Right lung (tissue), 10 donors: Measurements from ENCODE around the gene RILPL1. TPM values are rescaled to one million over a fixed set of nuclear protein-coding genes. Genes with fewer than 3 reads are reported as not detected.
A peak's percentile ranks its signal among the peaks of the same experiment; 100 is the strongest.
"Not testable (repeated sequence)": the region's sequence is repeated elsewhere in the genome, so short reads cannot be mapped to it uniquely, and the experiment has no call there.

Experiments
- DNase-seq, 2 donors: peaks; one replicate each; pipeline ENCODE4 v3.0.0-alpha.2; 2013
- long read RNA-seq, 8 donors: transcript quantifications; one replicate each; lab custom pipeline, GENCODE V29; 2026
- polyA plus RNA-seq, 5 donors: library from polyadenylated mRNA; unstranded; fragments of 120-200 nt; gene quantifications; one replicate each; pipeline versions ENCODE4 v1.2.1 to v1.2.3, GENCODE V29; 2013; ENCODE audit warnings: inconsistent platforms in 1 of 5, low replicate concordance in 1 of 5; ENCODE audit not compliant: insufficient read length in 5 of 5, insufficient read depth in 1 of 5

Gene RILPL1
- 10 to 100 TPM; 15.8 to 26.7 (median 22.6) TPM for polyA plus RNA-seq
- long read RNA-seq, donor 1, transcript RILPL1-204 (1 exons, 3,894 nt): major isoform, 12 of 874 reads
- long read RNA-seq, donor 1, transcript RILPL1-202 (7 exons, 3,932 nt): minor isoform, 6 of 874 reads
- long read RNA-seq, donor 1, partial matches to known transcripts: 856 of 874 reads
- long read RNA-seq, donor 1, other reads (novel, unspliced or antisense): 0 of 874 reads
- long read RNA-seq, donor 2, transcript RILPL1-204 (1 exons, 3,894 nt): minor isoform, 6 of 46 reads
- long read RNA-seq, donor 2, transcript RILPL1-202 (7 exons, 3,932 nt): major isoform, 8 of 46 reads
- long read RNA-seq, donor 2, partial matches to known transcripts: 18 of 46 reads
- long read RNA-seq, donor 2, other reads (novel, unspliced or antisense): 14 of 46 reads
- long read RNA-seq, donor 3, transcript RILPL1-204 (1 exons, 3,894 nt): major isoform, 8 of 11 reads
- long read RNA-seq, donor 3, partial matches to known transcripts: 0 of 11 reads
- long read RNA-seq, donor 3, other reads (novel, unspliced or antisense): 0 of 11 reads
- long read RNA-seq, donor 4, transcript RILPL1-204 (1 exons, 3,894 nt): major isoform, 8 of 9 reads
- long read RNA-seq, donor 4, partial matches to known transcripts: 0 of 9 reads
- long read RNA-seq, donor 4, other reads (novel, unspliced or antisense): 0 of 9 reads
- long read RNA-seq, donor 5, transcript RILPL1-204 (1 exons, 3,894 nt): major isoform, 7 of 13 reads
- long read RNA-seq, donor 5, transcript RILPL1-202 (7 exons, 3,932 nt): minor isoform, 6 of 13 reads
- long read RNA-seq, donor 5, partial matches to known transcripts: 0 of 13 reads
- long read RNA-seq, donor 5, other reads (novel, unspliced or antisense): 0 of 13 reads
- long read RNA-seq, donor 6, transcript RILPL1-204 (1 exons, 3,894 nt): major isoform, 16 of 21 reads
- long read RNA-seq, donor 6, transcript RILPL1-202 (7 exons, 3,932 nt): minor isoform, 5 of 21 reads
- long read RNA-seq, donor 6, partial matches to known transcripts: 0 of 21 reads
- long read RNA-seq, donor 6, other reads (novel, unspliced or antisense): 0 of 21 reads
- long read RNA-seq, donor 7, transcript RILPL1-204 (1 exons, 3,894 nt): major isoform, 5 of 5 reads
- long read RNA-seq, donor 7, partial matches to known transcripts: 0 of 5 reads
- long read RNA-seq, donor 7, other reads (novel, unspliced or antisense): 0 of 5 reads
- long read RNA-seq, donor 8: 0 reads

DNA sequence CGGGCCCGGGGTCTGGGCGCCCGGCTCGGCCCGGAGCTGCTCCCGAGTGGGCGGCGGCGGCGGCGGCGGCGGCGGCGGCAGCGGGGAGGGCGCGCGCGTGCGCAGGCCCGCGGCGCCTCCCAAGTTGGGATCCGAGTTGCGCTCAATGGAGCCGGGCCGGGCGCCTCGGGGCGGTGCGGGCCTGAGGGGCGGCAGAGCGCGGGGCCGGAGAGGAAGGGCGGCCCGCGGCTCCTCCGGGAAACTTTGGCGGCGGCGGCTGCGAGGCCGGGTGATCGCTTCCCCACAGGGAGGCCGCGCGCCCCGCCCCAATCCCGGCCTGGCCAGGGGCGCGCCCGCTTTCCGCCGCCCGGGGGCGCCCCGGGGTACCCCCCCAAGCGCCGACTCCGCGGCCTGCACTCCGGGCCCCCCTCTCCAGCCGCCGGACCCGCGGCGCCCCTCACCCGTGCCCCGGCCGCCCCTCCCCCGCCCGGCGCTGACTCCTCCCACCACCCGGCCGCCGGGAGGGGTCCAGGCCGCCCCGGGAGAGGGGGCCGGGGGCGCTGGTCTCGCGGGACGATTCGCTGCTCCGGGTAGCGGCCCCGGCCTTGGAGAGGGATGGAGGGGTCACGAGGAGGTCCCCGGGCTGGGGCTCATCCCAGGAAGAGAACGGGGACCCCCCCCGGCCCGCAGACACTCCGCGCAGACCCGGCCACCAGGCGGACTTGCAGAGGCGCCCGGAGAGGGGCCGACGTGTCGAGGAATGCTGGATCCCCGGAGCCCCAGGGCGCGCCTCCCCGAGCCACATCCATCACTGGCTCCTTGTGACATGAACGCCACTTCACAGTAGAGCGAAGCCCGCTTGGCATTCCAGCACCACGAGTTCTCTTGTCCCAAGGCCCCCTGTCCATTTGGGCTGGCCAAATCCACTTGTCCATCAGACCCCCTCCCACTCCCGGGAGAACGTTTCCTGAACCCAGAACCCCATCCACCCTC lies at the start of gene RILPL1:
TSS of gene RILPL1 (minus strand) at position 48 of the 972 bp plus-strand sequence. CDS start 237 bp downstream, outside the sequence.
- peak; percentile 48 to 62 for DNase-seq

DNA sequence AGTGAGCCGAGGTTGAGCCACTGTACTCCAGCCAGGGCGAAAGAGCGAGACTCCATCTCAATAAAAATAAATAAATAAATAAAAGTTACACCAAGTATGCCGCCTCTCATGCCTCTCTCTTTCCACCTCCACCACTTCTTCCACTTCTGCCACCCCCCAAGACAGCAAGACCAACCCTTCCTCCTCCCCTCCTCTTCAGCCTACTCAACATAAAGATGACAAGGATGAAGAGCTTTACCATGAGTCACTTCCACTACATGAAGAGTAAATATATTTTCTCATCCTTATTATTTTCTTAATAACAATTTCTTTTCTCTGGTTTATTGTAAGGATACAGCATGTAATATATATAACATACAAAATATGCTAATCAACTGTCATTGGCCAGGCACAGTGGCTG lies 47.3 kb upstream of the RILPL1 start:
- no peak for DNase-seq

- not testable (repeated sequence) for DNase-seq
Measured at GRCh38 chr12:123578829-123579228, 45.3 kb upstream of the RILPL1 start.

- no peak for DNase-seq
Measured at GRCh38 chr12:123578243-123578642, 44.7 kb upstream of the RILPL1 start.

DNA sequence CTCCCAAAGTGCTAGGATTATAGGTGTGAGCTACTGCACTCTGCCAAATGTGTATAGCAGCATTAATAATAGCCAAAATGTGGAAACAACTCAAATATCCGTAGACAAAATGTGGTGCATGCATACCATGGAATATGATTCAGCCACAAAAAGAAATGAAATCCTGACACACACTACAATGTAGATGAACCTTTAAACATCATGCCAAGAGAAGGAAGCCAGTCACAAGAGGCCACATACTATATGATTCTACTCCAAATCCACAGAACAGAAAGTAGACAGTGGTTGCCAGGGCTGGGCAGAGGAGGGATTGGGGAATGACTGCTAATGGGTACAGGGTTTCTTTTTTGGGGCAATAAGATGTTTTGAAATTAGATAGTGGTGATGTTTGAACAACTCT lies 43.1 kb upstream of the RILPL1 start:
- DNase-seq: no peak

- no peak for DNase-seq
Measured at GRCh38 chr12:123573870-123574269, 40.4 kb upstream of the RILPL1 start.

- no peak for DNase-seq
Measured at GRCh38 chr12:123572391-123572790, 38.9 kb upstream of the RILPL1 start.

DNA sequence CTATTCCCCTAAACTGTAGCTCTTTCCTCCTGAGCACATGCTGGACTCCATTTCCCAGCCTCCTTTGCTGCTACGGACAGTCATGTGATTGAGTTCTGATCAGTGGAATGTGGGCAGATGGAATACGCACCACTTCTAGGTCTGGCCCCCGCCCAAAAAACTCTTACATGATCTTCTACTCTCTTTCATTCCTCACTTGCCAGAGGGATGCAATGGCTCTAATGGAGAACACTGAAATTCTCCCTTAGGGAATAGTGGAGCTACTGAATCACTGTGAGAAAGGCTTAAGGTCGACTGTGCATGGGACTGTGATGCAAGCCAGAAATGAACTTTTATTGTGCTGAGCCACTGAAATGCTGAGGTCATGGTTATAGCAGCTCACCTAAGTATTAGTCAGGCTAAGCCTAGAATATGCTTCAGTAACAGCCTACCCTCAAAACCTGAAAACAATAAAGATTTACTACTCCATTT lies 37.9 kb upstream of the RILPL1 start:
- peak in 1 of 2 donors; percentile 10 for DNase-seq

GRCh38 chr12:123559468-123559867 lies 25.9 kb upstream of the RILPL1 start:
- no peak for DNase-seq

DNA sequence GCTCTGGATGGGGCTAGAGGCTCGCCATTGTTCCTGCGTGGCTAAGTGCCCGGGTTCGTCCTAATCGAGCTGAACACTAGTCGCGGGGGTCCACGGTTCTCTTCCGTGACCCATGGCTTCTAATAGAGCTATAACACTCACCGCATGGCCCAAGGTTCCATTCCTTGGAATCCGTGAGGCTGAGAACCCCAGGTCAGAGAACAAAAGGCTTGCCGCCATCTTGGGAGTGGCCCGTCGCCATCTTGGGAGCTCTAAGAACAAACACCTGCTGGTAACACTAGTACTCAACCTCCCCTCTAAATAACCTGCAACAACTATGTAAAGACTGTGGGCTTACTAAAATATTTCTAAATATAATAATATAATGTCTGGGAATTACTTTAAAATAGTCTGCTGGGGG lies 25.0 kb upstream of the RILPL1 start:
- DNase-seq: not testable (repeated sequence)

GRCh38 chr12:123554843-123555242 lies 21.3 kb upstream of the RILPL1 start:
- not testable (repeated sequence) for DNase-seq

DNA sequence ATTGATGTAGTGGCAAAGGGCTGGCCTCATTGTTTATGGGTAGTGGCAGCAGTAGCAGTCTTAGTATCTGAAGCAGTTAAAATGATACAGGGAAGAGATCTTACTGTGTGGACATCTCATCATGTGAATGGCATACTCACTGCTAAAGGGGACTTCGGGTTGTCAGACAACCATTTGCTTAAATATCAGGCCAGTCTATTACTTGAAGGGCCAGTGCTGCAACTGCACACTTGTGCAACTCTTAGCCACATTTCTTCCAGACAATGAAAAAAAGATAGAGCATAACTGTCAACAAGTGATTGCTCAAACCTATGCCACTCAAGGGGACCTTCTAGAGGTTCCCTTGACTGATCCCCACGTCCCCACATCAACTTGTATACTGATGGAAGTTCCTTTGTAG lies 20.6 kb upstream of the RILPL1 start:
- not testable (repeated sequence) for DNase-seq

DNA sequence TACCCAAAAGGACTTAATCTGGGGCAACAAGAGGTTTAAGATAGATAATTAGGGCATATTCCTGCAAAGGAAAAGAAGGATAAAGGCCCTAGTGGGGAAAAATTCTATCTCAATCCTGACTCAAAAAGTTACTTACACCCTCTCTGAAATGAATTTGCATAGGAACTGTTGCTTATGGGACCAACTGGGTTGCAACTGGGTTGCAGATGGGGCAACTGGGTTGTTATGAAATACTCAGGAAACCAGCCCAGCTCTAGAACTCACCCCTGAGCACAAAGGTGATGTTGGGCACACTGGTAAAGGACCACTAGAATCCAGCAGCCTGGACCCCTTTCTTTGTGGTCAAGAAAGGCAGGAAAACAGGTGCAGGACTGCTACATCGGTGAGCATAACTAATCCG lies 17.2 kb upstream of the RILPL1 start:
- DNase-seq: no peak

- no peak for DNase-seq
Measured at GRCh38 chr12:123548107-123548506, 14.6 kb upstream of the RILPL1 start.

DNA sequence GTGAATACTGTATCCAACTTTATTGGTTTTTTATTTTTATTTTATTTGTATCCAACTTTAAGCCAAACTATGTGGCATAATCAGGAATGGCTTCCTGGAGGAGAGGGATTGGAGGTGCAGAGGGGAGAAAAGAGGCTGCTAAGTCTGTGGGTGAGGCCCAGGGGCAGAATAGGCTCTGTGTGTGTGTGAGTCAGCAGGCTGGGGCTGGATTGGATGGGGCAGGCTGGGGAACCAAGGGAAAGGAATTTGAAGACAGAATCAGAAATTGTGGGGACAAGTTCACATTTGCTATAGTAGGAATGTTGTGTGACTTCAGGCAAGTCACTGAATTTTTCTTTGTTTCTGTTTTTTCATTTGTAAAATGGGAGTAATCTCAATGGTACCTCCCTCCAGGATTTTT lies 12.8 kb upstream of the RILPL1 start:
- DNase-seq: no peak

GRCh38 chr12:123543541-123543940 lies 10.0 kb upstream of the RILPL1 start:
- DNase-seq: no peak

DNA sequence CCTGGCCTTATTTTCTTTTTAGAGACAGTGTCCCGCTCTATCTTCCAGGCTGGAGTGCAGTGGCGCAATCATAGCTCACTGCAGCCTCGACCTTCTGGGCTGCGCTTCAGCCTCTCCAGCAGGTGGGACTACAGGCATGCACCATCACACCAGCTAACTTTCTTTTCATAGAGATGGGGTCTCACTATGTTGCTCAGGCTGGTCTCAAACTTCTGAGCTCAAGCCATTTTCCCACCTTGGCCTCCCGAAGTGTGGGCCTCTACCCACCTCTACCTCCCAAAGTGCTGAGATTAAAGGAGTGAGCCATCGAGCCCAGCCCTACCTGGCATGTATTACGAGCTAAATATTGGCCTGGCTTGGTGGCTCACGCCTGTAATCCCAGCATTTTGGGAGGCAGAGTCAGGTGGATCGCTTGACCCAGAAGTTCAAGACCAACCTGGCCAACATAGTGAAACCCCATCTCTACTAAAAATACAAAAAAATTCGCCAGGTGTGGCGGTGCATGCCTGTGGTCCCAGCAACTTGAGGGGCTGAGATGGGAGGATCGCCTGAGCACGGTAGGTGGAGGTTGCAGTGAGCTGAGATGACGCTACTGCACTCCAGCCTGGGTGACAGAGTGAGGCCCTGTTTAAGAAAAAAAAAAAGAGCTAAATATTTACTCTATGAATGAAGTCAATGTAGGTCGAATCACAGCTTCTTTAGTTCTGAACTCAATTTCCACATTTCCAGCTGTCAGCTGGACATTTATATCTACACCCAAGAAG lies 7.6 kb upstream of the RILPL1 start:
- DNase-seq: no peak

- not testable (repeated sequence) for DNase-seq
Measured at GRCh38 chr12:123535952-123536351, 2.4 kb upstream of the RILPL1 start.

GRCh38 chr12:123532808-123533649 lies 490 bp downstream of the RILPL1 start:
- peak; percentile 31 to 37 for DNase-seq
